Dedifferentiated amniotic fluid mesenchymal stem cell (primary cell): Measurements from ENCODE around the gene STRN3.
"Not testable (repeated sequence)": the region's sequence is repeated elsewhere in the genome, so short reads cannot be mapped to it uniquely, and the experiment has no call there.

Source experiments
- DNase-seq: peaks from one replicate; pipeline ENCODE4 v3.0.0-alpha.2; 2016; ENCODE audit errors: extremely low spot score

The STRN3 gene

DNA sequence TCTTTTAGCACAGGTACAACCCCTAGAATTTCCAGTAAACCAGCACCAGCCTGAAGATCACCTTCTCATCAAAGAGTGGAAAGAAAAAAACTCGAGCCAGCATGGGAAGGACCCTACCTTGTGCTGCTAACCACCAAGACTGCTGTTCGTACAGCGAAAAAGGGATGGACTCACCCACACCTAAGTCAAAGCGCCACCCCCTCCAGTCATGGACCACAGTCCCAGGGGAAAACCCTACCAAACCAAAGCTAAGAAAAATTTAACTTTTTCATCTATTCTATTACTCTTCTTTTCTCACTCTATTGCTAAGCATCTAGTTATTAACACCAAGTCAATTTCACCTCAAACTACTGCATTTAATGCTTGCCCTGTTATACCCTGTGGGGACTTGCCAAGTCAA is 56.4 kb downstream of the STRN3 start:
- not testable (repeated sequence) for DNase-seq

DNA sequence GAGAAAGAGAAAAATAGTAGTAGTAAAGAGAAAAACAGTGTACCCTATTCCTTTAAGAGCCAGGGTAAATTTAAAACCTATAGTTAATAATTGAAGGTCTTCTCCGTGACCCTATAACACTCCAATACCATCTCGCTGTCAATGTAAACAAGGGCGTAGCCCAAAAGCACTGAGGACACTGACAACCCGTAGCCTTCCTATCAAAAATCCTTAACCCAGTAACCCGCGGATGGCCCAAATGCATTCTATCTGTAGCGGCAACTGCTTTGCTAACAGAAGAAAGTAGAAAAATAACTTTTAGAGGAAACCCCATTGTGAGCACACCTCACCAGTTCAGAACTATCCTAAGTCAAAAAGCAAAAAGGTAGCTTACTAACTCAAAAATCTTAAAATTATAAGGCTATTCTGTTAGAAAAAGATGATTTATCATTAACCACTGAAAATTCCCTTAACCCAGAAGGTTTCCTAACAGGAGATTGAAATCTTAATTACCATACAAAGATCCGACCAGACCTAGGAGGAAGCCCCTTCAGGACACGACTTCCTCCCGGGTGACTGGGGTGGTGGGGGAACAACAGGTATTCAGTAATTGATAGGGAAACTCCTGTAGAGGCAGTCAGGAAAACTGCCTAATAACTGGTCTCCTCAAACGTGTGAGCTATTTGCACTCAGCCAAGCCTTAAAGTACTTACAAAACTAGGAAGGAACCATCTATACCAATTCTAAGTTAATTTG is 58.6 kb downstream of the STRN3 start:
- DNase-seq = not testable (repeated sequence)

DNA sequence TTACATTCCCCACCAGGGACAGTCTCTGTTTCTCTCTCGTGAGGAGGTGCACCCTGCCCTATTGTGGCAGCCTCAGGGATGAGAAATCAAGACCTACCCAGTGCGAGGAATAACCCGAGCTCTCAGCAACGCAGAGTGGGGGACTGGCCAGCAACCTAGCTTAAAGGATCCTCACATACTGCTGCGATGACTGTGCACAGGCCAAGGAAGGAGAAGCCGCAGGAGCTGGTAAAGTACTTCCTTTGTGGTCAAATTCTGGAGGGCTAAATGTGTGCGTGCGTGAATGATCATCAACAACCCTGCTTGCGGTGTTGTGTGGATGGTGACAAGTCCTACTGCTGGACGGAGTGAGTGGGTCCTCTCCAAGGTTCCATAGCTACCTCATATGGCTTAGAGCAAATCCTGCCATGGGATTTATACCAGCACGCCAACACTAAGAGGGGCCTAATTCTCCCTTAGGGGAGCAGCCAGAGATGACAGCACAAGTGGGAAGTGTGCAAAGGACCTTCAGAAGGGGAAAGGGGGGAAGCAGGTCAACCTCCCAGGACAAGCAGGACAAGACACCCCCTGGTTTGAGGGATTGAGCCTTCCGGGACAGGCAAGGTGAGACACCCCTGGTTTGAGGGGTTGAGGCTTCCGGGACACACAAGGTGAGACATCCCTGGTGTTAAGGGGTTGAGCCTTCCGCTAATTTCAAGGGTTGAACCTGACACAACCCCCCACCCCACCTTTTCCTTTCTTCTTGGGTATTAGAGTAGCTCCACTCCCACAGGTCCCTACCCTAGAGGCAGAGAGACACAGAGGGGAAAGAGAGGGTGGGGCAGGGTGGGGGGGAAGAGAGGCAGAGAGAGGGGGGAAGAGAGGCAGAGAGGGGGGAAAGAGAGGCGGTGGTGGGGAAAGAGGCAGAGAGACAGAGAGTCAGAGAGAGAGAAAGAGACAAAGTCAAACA is 59.5 kb downstream of the STRN3 start:
- DNase-seq = no peak

DNA sequence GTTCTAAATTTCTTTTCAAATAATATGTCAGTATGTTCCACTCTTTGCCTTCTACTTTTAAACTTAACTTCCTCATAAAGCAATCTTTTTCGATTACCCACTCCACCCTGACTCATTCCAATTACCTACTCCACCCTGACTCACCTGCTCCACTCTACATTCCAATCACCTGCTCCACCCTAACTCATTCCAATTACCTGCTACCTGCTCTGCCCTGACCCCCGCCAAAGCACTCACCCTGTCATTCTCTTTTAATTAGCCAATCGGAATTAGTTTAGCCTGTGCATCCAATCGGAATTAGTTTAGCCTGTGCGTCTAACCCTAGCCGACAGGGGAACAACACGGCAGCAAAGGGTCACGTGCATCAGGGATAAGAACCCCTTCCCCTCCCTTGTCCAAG is 60.3 kb downstream of the STRN3 start:
- DNase-seq = not testable (repeated sequence)

DNA sequence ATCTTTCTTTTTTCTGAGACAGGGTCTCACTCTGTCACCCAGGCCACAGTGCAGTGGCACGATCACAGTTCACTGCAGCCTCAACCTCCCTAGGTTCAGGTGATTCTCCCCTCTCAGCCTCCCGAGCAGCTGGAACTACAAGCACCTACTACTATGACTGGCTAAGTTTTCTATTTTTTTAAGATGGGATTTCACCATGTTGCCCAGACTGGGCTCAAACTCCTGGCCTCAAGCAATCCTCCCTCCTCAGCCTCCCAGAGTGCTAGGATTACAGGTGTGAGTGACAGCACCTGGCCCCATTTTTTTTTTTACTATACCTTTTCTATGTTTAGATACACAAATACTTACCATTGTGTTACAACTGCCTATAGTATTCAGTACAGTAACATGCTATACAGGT is 63.6 kb downstream of the STRN3 start:
- DNase-seq = not testable (repeated sequence)

DNA sequence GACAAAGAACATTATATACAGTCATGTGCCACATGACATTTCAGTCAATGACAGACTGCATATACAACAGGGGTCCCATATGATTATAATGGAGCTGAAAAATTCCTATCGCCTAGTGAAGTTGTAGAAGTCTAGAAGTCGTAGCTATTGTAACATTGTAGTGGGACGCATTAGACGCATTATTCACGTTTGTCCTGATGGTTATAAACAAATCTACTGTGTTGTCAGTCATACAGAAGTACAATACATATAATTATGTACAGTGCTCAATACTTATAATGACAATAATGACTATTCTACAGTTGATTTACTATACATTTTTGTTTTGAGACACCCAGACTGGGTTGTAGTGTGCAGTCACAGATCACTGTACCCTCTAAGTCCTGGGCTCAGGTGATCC is 64.8 kb downstream of the STRN3 start:
- DNase-seq = no peak

DNA sequence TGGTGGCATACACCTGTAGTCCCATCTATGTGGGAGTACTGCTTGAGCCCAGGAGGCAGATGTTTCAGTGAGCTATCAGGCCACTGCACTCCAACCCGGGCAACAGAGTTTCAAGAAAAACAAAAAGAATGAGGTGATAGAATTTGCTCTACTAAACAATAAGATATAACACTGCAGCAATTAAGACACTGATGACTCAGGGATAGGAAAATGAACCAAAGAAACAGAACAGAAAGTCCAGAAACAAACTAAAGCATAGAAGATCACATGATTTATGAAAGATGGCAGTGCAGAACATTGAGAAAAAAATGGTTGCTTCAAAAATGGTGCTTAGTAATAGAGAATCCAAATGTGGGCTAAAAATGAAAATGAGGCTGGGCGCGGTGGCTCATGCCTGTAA is 66.0 kb downstream of the STRN3 start:
- no peak for DNase-seq

DNA sequence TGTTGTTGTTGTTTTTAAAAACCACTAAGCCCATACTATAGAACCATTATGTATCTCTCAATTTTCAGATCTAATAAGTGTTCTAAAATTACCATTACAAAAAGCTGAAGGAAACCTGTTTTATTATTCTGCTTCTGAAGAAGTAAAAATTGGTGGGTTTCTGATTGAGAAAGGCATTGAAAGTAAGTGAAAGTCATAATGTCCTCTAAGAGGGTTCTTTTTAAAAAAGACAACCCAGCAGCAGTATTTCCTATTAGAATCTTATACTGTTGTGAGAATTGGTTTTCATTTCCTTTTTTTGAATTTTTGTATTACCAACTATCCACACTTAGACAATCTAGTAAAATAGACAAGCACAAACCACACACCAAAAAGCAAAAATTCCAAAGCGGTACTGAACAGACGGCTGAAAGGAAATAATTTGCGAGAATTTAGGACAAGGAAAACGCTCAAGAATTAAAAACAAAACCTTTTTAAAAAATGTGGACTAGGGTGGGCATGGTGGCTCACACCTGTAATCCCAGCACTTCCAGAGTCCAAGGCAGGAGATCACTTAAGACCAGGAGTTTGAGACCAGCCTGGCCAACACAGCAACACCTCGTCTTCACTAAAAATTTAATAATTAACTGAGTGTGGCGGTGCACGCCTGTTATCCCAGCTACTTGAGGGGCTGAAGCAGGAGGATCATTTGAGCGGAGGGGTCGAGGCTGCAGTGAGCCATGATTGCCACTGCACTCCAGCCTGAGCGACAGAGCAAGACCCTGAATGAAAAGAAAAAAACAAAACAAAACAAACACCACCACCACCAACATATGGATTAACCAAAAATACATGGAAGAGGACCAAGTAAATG is 67.4 kb downstream of the STRN3 start:
- no peak for DNase-seq

DNA sequence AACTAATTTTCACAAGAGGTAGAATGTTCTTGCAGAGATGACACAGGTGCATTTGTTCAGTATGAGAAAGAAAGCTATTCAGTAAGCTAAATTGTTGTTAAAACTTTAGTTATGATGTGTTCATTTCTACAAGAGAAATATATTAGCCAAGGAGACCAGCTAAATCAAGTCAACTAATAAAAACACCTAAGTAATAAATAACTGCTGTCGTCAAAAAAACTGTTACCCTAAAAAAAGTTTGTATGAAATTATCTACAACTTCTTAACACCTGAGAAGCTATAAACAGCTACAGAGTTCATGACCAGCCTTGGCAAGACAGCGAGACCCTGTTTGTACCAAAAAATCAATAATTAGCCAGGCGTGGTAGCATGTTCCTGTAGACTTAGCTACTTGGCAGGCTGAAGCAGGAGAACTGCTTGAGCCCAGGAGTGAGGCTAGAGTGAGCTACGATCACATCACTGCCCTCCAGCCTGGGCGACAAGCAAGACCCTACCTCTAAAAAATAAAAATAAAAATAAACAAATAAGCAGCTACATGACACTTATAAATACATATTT is 68.3 kb downstream of the STRN3 start:
- DNase-seq = no peak

DNA sequence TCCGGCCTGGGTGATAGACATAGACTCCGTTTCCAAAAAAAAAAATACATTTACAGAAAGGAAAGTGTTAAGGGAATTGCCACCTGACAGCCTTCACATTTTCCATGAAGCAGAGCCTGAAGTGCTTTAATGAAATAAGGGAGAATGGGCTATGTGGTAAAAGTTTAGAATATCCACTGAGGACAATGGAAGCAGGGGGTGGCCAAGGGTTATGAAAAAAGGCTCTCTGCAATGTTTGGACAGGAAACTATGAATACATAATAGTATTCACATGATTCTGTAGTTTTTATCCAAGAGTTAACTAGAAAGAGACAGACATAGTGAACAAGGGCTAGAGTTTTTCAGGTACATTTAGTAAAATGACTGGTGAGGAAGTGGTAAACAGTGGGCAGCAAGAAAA is 76.5 kb downstream of the STRN3 start:
- DNase-seq = no peak

DNA sequence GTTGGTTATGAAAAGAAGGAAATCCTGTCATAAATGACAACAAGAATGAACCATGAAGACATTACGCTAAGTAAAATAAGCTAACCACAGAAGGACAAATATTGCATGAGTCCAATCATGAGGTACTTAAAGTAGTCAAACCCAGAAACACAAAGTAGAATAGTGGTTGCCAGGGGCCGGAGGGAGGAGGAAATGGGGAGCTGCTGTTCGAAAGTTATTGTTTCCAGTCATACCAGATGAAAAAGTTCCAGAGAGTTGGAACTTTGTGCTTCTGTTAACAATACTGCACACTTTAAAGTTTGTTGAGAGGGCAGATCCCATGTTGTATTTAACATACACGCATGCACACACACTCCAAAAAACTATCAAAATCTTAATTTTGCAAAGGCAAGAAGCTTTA is 82.5 kb downstream of the STRN3 start:
- DNase-seq = no peak

DNA sequence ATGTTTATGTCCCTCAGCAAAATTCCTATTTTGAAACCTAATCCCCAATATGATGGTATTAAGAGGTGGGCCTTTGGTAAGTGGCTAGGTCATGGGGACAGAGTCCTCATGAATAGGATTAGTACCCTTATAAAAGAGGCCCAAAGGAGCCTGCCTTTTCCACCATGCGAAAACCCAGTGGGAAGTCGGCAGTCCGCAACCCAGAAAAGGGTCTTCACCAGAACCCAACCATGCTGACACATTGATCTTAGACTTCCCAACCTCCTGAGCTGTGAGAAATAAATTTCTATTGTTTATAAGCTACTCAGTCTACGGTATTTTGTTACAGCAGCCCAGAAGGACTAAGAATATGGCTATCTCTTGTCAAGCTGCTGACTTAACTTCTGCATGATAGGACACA is 85.3 kb downstream of the STRN3 start:
- no peak for DNase-seq

DNA sequence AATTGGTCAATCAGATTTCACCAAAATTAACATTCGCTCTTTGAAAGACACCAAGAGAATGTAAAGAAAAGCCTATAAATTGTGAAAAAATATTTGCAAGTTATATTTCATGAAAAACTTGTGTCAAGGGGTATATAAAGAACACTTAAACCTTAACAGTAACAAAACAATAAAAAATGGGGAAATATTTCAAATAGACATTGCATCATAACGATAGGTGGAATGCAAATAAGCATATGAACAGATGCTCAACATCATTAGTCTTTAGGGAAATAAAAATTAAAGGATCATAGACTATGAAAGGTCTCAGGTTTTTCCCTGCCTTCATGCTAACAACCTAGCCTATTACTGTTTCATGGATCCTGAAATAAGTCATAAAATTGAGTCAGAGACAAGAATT is 87.6 kb downstream of the STRN3 start:
- no peak for DNase-seq

DNA sequence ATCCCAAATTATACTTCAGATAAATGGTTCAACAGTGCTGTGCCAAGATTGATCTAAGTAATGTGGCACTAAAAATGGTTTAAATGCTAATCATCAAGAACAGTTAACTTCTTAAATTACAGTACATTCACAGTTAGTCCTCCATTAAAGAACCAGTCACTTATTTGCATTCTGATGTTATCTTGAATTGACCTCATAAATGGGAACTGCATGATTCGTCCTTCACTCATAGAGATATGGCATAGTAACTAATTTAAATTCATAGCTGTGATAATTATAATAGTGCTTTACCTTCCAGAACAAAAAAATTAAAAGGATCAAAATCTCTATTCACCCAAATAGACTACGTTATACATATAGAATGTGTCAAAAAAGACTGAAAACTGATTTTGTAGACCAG is 90.7 kb downstream of the STRN3 start:
- no peak for DNase-seq

DNA sequence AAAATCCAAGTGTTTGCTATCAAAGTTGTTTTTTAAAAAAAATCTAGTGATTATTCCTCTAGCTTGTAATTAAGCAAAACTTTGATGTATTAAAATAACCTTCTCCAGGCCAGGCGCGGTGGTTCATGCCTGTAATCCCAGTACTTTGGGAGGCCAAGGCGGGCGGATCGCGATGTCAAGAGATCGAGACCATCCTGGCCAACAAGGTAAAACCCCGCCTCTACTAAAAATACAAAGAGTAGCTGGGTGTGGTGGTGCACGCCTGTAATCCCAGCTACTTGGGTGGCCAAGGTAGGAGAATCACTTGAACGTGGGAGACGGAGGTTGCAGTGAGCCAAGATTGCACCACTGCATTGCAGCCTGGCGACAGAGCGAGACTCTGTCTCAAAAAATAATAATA is 92.2 kb downstream of the STRN3 start:
- DNase-seq = not testable (repeated sequence)

DNA sequence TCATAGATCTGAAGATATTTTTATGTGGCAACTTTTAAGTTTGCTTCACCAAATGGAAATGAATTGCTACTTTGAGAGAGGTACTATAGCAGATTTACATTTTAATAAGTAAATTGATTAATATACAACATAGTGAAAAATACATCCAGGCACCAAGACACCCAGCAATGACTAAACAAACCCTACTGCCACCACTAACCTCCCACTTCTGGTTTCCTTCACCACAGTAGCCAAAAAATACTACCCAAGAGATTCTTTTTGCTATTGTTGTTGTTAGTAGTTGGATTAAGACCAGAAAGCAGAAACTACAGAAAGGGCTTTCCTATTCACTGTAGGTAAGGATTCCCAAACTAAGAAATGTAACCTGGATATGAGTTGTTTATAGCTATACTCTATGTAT is 97.7 kb downstream of the STRN3 start:
- no peak for DNase-seq

DNA sequence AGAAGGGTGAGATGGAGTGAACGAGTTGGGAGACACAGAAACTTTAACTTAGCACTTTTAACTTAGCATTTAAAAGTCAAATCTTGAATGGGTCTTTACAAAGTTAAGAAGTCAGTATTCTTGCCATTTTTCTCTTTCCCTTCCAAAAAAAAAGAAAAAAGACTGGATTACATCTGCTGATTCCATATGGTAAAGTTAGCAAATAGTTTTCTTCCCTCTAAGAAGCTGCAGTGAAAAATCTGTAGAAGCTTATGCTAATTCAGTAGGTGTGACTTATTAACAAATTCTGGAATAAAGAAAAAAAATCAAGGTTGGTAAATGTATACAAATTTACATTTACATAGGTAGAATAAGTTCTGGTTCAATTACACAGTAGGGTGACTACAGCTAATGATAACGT is 100.9 kb downstream of the STRN3 start:
- no peak for DNase-seq

DNA sequence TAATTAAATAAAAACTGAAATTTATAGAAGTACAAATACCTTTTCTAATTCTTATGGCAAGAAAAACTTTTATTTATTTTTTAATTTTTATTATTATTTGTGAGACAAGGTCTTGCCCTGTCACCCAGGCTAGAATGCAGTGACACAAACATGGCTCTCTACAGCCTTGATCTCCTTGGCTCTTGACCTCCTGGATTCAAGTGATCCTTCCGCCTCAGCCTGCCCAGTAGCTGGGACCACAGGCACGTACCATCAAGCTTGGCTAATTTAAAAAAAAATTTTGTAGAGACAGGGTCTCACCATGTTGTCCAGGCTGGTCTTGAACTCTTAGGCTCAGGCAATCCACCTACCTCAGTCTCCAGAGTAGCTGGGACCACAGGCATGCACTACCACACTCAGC is 104.4 kb downstream of the STRN3 start:
- no peak for DNase-seq

DNA sequence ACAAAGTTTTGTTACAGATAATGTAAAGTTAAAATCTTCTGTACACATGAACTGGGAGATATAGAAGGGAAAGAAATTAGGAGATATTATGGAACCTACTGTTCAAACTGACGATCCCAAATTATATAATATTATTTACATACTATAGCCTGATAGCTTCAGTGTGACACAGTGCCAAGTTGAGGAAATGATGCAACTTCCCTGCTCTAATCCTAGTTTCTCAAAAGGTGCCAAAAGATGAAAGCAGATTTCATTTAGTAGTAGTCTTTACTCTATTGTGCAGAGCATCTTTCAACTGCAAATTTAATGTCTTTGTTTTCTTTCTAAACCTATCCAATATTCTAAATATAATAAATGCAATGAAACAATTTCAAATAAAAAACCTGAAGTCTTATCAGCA is 104.9 kb downstream of the STRN3 start:
- no peak for DNase-seq

DNA sequence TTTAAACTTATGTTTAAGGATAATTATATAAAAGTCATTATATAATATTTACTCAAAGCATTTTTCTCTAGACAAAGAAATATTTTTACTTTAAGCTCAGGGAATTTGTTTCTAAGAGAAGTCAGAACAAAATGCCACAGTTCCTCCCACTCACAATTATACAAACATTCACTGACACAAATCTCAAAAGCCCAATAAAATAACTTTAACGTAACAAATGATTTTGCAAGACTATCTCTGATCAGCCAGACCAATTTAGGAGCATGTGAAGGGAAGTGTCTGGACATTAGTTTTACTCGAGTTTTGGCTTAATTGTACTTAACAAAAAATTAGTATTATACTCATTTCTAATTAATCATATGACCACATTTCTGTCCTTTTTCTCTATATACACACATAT is 110.6 kb downstream of the STRN3 start:
- peak; percentile 20 for DNase-seq

DNA sequence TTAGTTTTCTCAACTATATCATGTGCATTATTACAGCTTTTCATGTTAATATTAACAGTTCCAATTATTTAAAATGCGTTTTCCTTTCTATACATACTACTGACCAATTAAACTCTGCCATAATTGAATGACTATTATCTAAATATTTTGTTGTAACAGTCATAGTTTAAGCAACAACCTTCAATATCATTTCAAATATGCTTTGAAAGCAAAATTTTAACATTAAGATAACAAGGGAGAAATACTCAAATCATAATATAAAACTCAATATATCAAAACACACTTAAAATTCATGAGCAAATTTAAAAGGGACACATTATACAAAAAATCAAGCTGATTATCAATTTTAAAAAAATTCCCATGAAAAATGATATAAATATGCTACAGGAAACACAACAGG is 111.4 kb downstream of the STRN3 start:
- no peak for DNase-seq

DNA sequence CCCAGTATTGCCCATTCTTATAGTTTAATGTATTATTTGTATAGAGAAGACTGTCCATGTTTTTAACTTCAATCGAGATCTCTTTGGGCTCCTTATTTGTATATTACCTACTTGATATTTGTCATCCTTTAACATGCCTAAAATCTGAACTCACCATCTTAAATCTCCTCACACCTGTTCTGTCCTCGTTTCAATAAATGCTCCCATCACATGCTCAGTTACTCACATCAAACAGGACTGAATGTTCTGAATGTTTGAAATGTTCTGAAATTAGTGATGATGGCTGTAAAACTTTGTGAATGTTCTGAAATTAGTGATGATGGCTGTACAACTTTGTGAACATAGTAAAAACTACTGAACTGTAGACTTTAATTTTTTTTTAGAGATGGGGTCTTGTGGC is 117.4 kb downstream of the STRN3 start:
- DNase-seq = no peak
